GM18502 (cell line): ENCODE data around the gene SAFB2.
"Not testable (repeated sequence)": the region's sequence is repeated elsewhere in the genome, so short reads cannot be mapped to it uniquely, and the experiment has no call there.

Source experiments
- ATAC-seq: cut with Tn5 transposase; IDR thresholded peaks from one replicate; pipeline ENCODE4 v1.9.1; 2021; ENCODE audit warnings: mild to moderate bottlenecking; ENCODE audit not compliant: unreplicated experiment, poor library complexity

SAFB2 gene

DNA sequence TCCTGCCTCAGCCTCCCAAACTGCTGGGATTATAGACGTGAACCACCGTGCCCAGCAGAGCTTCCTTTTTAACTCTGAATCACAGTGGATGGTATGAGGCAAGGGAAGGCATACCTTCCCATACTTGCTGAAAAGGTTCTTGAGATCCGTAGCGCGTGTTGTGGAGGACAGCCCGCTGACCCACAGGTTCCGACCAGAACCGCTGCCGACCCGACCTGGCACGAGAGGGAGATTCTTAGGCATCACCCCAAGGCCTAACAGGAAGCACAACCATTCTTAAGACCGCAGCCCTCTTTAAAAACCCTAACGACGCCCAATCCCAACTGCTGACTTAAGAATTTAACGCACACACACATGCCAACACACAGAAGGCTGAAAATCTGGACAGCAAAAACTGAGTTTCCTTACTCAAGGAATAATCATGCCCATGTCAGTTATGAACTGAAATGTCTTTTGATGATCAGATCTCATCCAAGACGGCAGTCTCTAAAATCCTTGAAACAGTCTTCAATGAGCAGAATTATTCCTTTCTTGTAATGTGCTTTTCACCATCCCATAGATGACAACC, 12.6 kb downstream of the SAFB2 start:
- ATAC-seq: no peak

DNA sequence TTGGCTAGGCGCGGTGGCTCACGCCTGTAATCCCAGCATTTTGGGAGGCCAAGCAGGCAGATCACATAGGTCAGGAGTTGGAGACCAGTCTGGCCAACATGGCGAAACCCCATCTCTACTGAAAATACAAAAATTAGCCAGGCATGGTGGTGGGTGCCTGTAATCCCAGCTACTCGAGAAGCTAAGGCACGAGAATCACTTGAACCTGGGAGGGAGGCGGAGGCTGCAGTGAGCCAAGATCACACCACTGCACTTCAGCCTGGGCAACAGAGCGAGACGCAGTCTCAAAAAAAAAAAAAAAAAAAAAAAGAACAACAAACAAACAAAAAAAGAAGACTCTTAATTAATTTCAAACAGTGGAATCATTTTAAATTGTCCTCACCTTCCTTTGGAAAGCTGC, 13.8 kb downstream of the SAFB2 start:
- ATAC-seq: not testable (repeated sequence)

DNA sequence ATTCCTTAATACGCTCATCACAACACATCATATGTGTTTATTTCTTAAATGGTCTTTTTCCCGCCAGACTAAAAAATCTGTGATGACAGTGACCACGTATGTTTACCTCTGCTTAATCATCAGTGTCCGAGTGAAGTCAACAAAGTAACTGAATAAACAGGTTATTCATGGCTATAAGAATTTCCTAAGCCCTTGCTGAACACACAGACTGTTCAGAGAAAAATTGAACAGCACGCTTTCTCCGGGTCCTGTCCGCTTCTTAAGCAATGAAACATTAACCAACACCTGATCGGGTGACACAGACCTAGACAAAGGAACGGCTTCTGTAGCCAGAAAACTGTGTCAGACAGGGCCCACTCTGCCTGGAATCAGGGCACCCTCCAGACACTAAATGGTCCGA, 14.3 kb downstream of the SAFB2 start:
- ATAC-seq: no peak

- ATAC-seq: no peak
These were observed 15.0 kb downstream of the SAFB2 start for GRCh38 chr19:5607318-5608275.

DNA sequence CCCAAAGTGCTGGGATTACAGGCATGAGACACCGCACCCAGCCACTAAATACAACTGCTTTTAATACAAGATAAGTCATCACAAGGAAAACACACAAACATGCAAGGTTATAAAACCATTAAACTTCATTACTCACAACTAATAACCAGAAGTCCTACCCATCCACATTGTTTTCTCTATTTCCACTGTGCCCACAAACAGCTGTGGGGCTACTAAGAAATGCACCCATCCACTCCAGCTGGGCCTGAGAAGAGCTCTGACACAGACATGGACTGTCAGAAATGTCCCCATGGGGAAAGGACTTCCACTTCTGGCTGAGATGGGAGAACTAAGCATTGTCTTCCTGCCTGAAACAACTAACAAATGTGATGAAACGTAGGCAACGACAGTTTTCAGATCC, 17.2 kb downstream of the SAFB2 start:
- ATAC-seq: no peak

- ATAC-seq: no peak
These were observed 18.9 kb downstream of the SAFB2 start for GRCh38 chr19:5603626-5604025.

DNA sequence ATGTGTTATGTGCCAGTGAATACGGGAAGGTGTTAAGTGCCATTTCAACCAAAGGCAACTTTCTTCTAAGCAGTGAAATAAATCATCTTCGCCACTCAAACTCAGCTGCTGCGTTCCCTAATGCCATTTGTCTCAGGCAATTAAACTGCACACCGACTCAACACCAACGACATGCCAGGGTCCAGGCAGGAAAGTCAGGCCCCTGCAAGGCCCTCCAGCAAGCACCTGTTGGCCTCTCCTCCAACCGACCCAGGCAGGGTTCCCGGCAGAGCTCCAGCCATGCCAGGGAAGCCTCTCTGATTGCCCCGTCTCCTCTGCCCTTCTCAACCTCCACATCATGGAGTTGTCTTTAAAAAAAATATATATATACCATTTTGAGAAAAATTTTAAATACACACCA, 21.8 kb downstream of the SAFB2 start:
- ATAC-seq: no peak

GRCh38 chr19:5595745-5596144, 26.8 kb downstream of the SAFB2 start:
- no peak for ATAC-seq

DNA sequence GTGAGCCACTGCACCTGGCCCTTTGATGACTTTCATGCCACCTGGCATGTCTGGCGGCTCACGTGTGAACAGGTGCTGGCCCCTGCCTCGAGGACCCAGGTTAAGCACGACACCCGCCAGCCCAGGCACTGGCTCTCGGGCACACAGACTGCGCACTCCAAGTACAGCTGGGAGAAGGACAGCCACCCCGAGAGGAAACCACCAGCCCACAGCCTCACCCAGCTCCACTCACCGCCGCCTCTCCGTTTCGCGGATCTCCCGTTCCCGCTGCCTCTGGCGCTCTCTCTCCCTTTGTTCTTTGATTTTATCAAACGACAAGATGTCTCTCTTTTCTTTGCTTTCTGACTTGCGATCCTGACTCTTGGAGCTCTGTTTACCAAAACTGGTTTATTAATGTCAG, 27.4 kb downstream of the SAFB2 start:
- ATAC-seq: no peak

DNA sequence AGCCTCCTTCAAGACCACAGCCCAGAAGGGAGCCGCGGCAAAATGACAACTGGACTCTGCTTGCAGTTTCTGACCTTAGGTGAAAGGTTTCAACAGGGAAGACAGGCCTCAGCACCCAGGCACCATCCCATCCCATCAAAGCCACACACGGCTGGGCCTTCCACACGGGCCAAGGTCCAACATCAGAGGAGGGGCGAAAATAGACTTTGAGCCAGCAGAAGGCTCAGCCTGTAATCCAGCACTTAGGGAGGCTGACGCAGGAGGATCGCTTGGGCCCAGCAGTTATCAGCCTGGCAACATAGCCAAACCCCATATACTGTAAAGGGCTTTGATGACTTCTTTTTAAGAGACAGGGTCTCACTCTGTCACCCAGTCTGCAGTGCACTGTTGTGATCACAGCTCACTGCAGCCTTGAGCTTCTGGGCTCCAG, 28.0 kb downstream of the SAFB2 start:
- no peak for ATAC-seq

GRCh38 chr19:5593343-5594255, 29.0 kb downstream of the SAFB2 start:
- ATAC-seq: no peak

- no peak for ATAC-seq
These were observed 29.8 kb downstream of the SAFB2 start for GRCh38 chr19:5592531-5593342.

DNA sequence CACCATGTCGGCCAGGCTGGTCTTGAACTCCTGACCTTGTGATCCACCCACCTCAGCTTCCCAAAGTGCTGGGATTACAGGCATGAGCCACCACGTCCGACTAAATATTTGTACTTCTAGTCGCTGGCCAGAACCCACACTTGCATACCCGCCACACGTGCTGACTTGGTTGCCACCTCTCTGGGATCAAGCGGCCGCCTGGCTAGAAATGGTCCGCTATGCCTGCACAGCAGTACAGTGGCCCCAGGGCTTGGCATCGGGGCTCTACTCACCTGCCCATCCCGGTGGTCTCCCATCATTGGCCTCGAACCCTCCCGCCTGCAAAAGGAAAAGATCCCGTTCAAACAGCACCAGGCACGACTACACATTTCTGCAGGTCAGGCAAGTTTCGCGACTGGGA, 31.1 kb downstream of the SAFB2 start:
- ATAC-seq: no peak

GRCh38 chr19:5590865-5591154, 31.8 kb downstream of the SAFB2 start:
- ATAC-seq: no peak

DNA sequence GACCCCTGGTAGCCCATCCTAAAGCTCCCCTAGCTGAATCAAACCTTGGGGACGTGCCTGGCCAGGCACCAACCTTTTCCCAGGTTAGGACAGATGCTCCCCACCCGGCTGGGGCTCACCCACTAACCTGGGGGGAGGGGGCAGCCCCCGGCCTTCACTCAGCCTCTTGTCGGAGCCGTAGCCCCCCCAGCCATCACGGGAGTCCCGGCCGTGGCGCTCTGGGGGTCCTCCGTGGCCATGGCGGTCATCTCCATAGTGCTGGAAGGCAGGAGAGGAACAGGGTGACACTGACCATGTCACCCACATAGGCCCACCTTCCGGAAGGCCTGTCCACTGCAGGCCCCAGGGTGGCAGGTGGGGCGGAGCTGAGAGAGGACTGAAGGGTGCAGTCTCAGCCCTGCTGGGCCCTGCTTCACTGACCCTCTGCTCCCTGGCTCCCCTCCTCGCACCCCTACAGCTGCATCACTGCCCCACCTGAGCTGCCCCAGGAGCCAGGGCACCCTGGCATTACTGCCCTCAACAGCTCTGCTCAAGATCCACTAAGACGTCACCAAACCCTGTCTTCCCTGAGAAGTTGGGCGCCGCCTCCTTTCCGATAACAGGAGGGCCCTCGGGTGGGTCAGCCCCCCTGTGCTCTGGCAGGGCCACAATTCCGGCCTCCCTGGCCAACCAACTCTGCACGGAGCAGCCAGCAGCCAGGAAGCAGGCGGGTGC, 32.3 kb downstream of the SAFB2 start:
- no peak for ATAC-seq

- ATAC-seq: no peak
These were observed 33.5 kb downstream of the SAFB2 start for GRCh38 chr19:5588906-5589676.

DNA sequence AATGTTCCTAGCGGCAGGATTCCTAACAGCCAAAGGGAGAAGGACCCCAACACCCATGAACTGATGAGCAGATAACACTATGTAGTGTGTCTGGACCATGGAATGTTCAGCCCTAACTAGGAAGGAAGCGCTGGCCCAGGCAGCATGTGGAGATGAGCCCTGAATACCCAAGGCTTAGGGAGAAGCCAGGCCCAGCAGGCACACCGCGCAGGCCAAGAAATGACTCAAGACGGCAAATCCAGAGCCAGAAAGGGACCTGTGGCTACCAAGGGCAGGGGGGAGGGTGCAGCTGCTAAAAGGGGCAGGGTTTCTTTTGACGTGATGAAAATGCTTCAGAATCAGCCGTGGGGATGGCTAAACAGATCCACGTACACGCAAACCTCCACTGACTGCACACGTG, 34.1 kb downstream of the SAFB2 start:
- no peak for ATAC-seq

- no peak for ATAC-seq
These were observed 34.9 kb downstream of the SAFB2 start for GRCh38 chr19:5587661-5588060.

DNA sequence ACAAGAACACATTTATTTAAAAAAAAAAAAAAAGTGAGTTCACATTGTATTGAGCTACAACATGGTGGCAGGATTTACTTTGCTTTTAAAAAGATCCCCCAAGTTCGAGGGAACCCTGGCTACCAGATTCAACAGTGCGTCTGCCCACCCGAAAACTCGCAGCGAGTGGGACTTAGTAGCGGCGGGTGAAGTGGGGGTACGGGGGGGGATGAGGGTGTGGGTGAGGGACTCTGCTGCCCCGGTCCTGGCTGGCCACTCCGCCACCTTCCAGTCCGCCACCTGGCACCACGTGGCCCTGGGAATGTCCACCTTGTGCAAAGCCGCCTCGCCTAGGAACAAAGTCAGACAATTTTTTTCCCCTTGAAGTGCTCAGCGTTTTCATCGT, 35.5 kb downstream of the SAFB2 start:
- ATAC-seq: no peak
